DOHH2 (cell line): Measurements from ENCODE around the gene IL12RB2.

Experiments used
- H3F3A ChIP-seq: fragments of 200-600 bp; sonication (generic), shearing (Covaris generic); 2 replicates; pipeline ENCODE4 v1.6.0; 2016; ENCODE audit warnings: antibody characterized with exemption, mild to moderate bottlenecking; ENCODE audit not compliant: control insufficient read depth, insufficient read depth
- H3K27ac ChIP-seq: fragments of 200-600 bp; sonication (generic); 2 replicates; pipeline ENCODE4 v1.5.1; 2014; ENCODE audit warnings: low read depth, mild to moderate bottlenecking, low read length, moderate library complexity
- H3K27me3 ChIP-seq: fragments of 200-600 bp; sonication (generic); 2 replicates; pipeline ENCODE4 v1.6.1; 2014; ENCODE audit warnings: mild to moderate bottlenecking, low read length, mixed read lengths; ENCODE audit not compliant: control insufficient read depth
- H3K36me3 ChIP-seq: fragments of 200-600 bp; sonication (generic); 2 replicates; pipeline ENCODE4 v1.6.1; 2014; ENCODE audit warnings: mild to moderate bottlenecking, low read length, moderate library complexity, mixed read lengths; ENCODE audit not compliant: control insufficient read depth
- H3K4me1 ChIP-seq: fragments of 200-600 bp; sonication (generic); 2 replicates; pipeline ENCODE4 v1.6.1; 2014; ENCODE audit warnings: mild to moderate bottlenecking, low read length, mixed read lengths; ENCODE audit not compliant: control insufficient read depth
- H3K4me2 ChIP-seq: fragments of 200-600 bp; sonication (generic); 2 replicates; pipeline ENCODE4 v1.6.0; 2014; ENCODE audit warnings: mild to moderate bottlenecking, low read length, moderate library complexity
- H3K4me3 ChIP-seq: fragments of 200-600 bp; sonication (generic); 2 replicates; pipeline ENCODE4 v1.5.1; 2014; ENCODE audit warnings: mild to moderate bottlenecking, low read length, mixed read lengths
- H3K79me2 ChIP-seq: fragments of 200-600 bp; sonication (generic); 2 replicates; pipeline ENCODE4 v1.6.1; 2014; ENCODE audit warnings: mild to moderate bottlenecking, low read length, mixed read lengths; ENCODE audit not compliant: control insufficient read depth
- H3K9me2 ChIP-seq: fragments of 200-600 bp; sonication (generic); replicated peaks from 2 replicates; pipeline ENCODE4 v1.6.1; 2014; ENCODE audit warnings: mild to moderate bottlenecking, low read length, mixed read lengths; ENCODE audit not compliant: control insufficient read depth
- H3K9me3 ChIP-seq: fragments of 200-600 bp; sonication (generic); 2 replicates; pipeline ENCODE4 v1.6.1; 2014; ENCODE audit warnings: antibody characterized with exemption, low read length, mixed read lengths; ENCODE audit not compliant: control insufficient read depth, insufficient read depth
- H4K20me1 ChIP-seq: fragments of 200-600 bp; sonication (generic); 2 replicates; pipeline ENCODE4 v1.6.0; 2014; ENCODE audit warnings: low read depth, mild to moderate bottlenecking, antibody characterized with exemption, low read length, moderate library complexity; ENCODE audit not compliant: control insufficient read depth, insufficient read depth
- EZH2phosphoT487 ChIP-seq: fragments of 200-600 bp; sonication (generic); IDR thresholded peaks from 2 replicates; pipeline ENCODE4 v1.6.1; 2017; ENCODE audit warnings: borderline replicate concordance, mild to moderate bottlenecking, antibody characterized with exemption, low read length, moderate library complexity, mixed read lengths
- TF ChIP-seq, protein P1 (sequence below): fragments of 200-600 bp; sonication (generic); IDR thresholded peaks from one replicate; pipeline ENCODE4 v1.5.1; 2014; ENCODE audit warnings: antibody characterized with exemption, mild to moderate bottlenecking, low read depth, low read length; ENCODE audit not compliant: poor library complexity, severe bottlenecking

Gene IL12RB2

GRCh38 chr1:67270541-67270940, 37.1 kb upstream of the IL12RB2 start:
- Histone ChIP-seq H3K27me3 (no peaks in the 10 kb centered on the region), H4K20me1 (no peaks in the 10 kb centered on the region), H3K4me3 (no peak overlapping the region), H3K4me2 (no peak overlapping the region), H3K36me3 (no peaks in the 10 kb centered on the region), H3K79me2 (no peaks in the 10 kb centered on the region), H3K4me1 (no peaks in the 10 kb centered on the region), H3K27ac (no peak overlapping the region), H3F3A (no peaks in the 10 kb centered on the region), H3K9me3 (no peaks in the 10 kb centered on the region; the same call in 1 of the 2 replicates), H3K9me2 (no peaks in the 10 kb centered on the region; the same call in 1 of the 2 replicates)
- TF ChIP-seq EZH2phosphoT487, result no peak
- TF ChIP-seq, protein P1, sequence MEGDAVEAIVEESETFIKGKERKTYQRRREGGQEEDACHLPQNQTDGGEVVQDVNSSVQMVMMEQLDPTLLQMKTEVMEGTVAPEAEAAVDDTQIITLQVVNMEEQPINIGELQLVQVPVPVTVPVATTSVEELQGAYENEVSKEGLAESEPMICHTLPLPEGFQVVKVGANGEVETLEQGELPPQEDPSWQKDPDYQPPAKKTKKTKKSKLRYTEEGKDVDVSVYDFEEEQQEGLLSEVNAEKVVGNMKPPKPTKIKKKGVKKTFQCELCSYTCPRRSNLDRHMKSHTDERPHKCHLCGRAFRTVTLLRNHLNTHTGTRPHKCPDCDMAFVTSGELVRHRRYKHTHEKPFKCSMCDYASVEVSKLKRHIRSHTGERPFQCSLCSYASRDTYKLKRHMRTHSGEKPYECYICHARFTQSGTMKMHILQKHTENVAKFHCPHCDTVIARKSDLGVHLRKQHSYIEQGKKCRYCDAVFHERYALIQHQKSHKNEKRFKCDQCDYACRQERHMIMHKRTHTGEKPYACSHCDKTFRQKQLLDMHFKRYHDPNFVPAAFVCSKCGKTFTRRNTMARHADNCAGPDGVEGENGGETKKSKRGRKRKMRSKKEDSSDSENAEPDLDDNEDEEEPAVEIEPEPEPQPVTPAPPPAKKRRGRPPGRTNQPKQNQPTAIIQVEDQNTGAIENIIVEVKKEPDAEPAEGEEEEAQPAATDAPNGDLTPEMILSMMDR, result no peak

DNA sequence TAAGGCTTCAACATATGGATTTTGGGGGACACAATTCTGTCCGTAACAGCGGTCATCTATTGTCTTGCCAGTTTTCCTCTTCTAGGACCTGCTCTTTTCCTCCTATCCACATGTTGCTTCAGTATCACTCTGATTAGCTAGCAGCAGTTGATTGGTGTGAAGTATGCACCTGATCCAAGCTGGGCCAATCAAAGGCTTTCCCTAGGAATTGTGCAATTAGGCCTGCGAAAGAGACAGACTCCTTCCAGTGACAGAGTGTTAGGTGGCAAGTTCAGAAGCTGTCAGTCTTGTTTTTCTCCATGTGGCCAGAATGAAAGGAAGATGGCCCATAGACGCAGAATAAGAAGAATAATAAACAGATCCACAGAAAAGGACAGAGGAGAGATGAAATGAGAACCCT, 34.1 kb upstream of the IL12RB2 start:
- H3K9me3 ChIP-seq, result no peaks in the 10 kb centered on the region; the same call in 1 of the 2 replicates

GRCh38 chr1:67274623-67275325, 32.9 kb upstream of the IL12RB2 start:
- Histone ChIP-seq H3K27me3 (no peaks in the 10 kb centered on the region), H3K79me2 (no peaks in the 10 kb centered on the region), H3F3A (no peaks in the 10 kb centered on the region), H4K20me1 (no peaks in the 10 kb centered on the region), H3K4me3 (no peak overlapping the region), H3K9me2 (no peaks in the 10 kb centered on the region; the same call in 1 of the 2 replicates), H3K36me3 (no peaks in the 10 kb centered on the region), H3K4me2 (no peak overlapping the region), H3K4me1 (no peaks in the 10 kb centered on the region), H3K27ac (no peak overlapping the region), H3K9me3 (no peaks in the 10 kb centered on the region; the same call in 1 of the 2 replicates)
- TF ChIP-seq, protein P1, result no peak
- no peak for TF ChIP-seq EZH2phosphoT487

More for the DNA sequence above, 34.1 kb upstream of the IL12RB2 start:
- H3K9me2 ChIP-seq, result no peaks in the 10 kb centered on the region; the same call in 1 of the 2 replicates
- H3K27me3 ChIP-seq, result no peaks in the 10 kb centered on the region
- no peak for TF ChIP-seq EZH2phosphoT487
- TF ChIP-seq, protein P1, result no peak
- no peaks in the 10 kb centered on the region for H3K4me1 ChIP-seq
- H3K4me2 ChIP-seq, result no peak overlapping the region
- H4K20me1 ChIP-seq, result no peaks in the 10 kb centered on the region
- H3K79me2 ChIP-seq, result no peaks in the 10 kb centered on the region
- no peak overlapping the region for H3K4me3 ChIP-seq
- H3K36me3 ChIP-seq, result no peaks in the 10 kb centered on the region
- no peak overlapping the region for H3K27ac ChIP-seq
- H3F3A ChIP-seq, result no peaks in the 10 kb centered on the region
